ENCODE measurements around the gene FAM78A.
"Not testable (repeated sequence)": the region's sequence is repeated elsewhere in the genome, so short reads cannot be mapped to it uniquely, and the experiment has no call there.

The FAM78A gene

DNA sequence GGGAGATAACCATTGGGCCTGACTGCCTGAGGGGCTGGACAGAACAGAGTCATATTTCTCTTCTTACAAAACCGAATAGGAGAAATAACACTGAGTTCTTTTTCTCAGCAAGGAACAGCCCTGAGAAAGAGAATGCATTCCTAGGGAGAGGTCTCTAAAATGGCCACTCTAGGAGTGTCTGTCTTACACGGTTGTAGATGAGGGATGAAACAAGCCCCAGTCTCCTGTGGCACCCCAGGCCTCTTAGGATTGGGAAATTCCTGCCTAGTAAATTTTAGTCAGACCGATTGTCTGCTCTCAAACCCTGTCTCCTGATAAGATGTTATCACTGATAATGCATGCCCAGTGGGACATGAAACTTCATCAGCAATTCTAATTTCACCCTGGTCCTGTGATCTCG is 64.4 kb downstream of the FAM78A start:
- H2BK120ac ChIP-seq (ENCODE audit: low read depth, low read length); H4K91ac ChIP-seq (ENCODE audit: low read depth, low read length, poor library complexity); H3K14ac ChIP-seq (ENCODE audit: low read length): not testable (repeated sequence)

More for the DNA sequence above, 64.4 kb downstream of the FAM78A start:
- not testable (repeated sequence) for H2BK5ac ChIP-seq (ENCODE audit: low read length); H2AFZ ChIP-seq (ENCODE audit: low read length); H3K23ac ChIP-seq (ENCODE audit: low read depth, low read length, poor library complexity); H3K18ac ChIP-seq (ENCODE audit: low read length); H2BK15ac ChIP-seq (ENCODE audit: low read length); H2AK5ac ChIP-seq (ENCODE audit: low read depth, low read length); H3K27me3 ChIP-seq (ENCODE audit: control insufficient read depth in 3 of 3, insufficient read depth in 3 of 3, low read depth in 1 of 3, low read length in 3 of 3); H3K79me1 ChIP-seq (ENCODE audit: low read depth, low read length); DNase-seq (ENCODE audit: low spot score); H3K27ac ChIP-seq (replicated peaks; ENCODE audit: low read length); H3K4ac ChIP-seq (ENCODE audit: low read length); H3K4me3 ChIP-seq (ENCODE audit: low read length in 2 of 2); H3K4me2 ChIP-seq (ENCODE audit: insufficient read depth, low read length, poor library complexity, severe bottlenecking); H3K4me1 ChIP-seq (ENCODE audit: control insufficient read depth in 2 of 2, insufficient read depth in 1 of 2, low read depth in 1 of 2, low read length in 2 of 2); H3K9ac ChIP-seq (ENCODE audit: low read depth, low read length, poor library complexity); H4K8ac ChIP-seq (ENCODE audit: low read depth, low read length); H2BK12ac ChIP-seq (ENCODE audit: low read length)
- no CpG with 5 or more reads among the region's 4 CpGs for WGBS, 2 donors (ENCODE audit: extremely low coverage in 2 of 2, insufficient read length in 2 of 2, insufficient replicate concordance in 1 of 2)
- peaks cover 5 to 71% of the 10 kb centered on the region in 2 donors for H3K36me3 ChIP-seq (replicated peaks in 1 of 2; ENCODE audit: control insufficient read depth in 2 of 2, insufficient read depth in 2 of 2, low read length in 2 of 2)
- H3K9me3 ChIP-seq (replicated peaks in 1 of 2; ENCODE audit: control insufficient read depth in 2 of 2, insufficient read depth in 1 of 2, low read depth in 1 of 2, low read length in 2 of 2) = peaks cover 3 to 12% of the 10 kb centered on the region in 2 donors

Data from neuronal stem cell (in vitro differentiated cells).